Suprapubic skin (tissue), 4 donors: Measurements from ENCODE around the gene CACNB4. TPM values are rescaled to one million over a fixed set of nuclear protein-coding genes. Genes with fewer than 3 reads are reported as not detected.
"Not testable (repeated sequence)": the region's sequence is repeated elsewhere in the genome, so short reads cannot be mapped to it uniquely, and the experiment has no call there.

Experiments used
- DNase-seq, 2 donors: peaks; one replicate each; pipeline ENCODE4 v3.0.0-alpha.2; 2019; ENCODE audit warnings: low spot score in 2 of 2
- H3K27ac ChIP-seq: fragments of 200-600 bp; sonication (generic); one replicate; pipeline ENCODE4 v1.5.1; 2019
- H3K27me3 ChIP-seq: fragments of 200-600 bp; sonication (generic); one replicate; pipeline ENCODE4 v1.5.1; 2019
- H3K36me3 ChIP-seq: fragments of 200-600 bp; sonication (generic); one replicate; pipeline ENCODE4 v1.5.1; 2019
- H3K4me1 ChIP-seq: fragments of 200-600 bp; sonication (generic); one replicate; pipeline ENCODE4 v1.5.1; 2019
- H3K4me3 ChIP-seq: fragments of 200-600 bp; sonication (generic); one replicate; pipeline ENCODE4 v1.5.1; 2019; ENCODE audit warnings: mild to moderate bottlenecking
- H3K9me3 ChIP-seq: fragments of 200-600 bp; sonication (generic); one replicate; pipeline ENCODE4 v1.5.1; 2019
- CTCF ChIP-seq, 2 donors: fragments of 200-600 bp in 1 of 2; fragments of 450-650 bp in 1 of 2; sonication (generic) in 1 of 2; IDR thresholded peaks; one replicate each; pipeline ENCODE4 v1.5.1; 2016 to 2019; ENCODE audit warnings: antibody characterized with exemption in 2 of 2, mild to moderate bottlenecking in 1 of 2, moderate library complexity in 1 of 2
- EP300 ChIP-seq: sonication (generic); formaldehyde crosslinking; IDR thresholded peaks from one replicate; pipeline ENCODE4 v1.6.1; 2017; ENCODE audit warnings: antibody characterized with exemption
- POLR2A ChIP-seq, 2 donors: fragments of 450-650 bp; IDR thresholded peaks; one replicate each; pipeline ENCODE4 v1.6.1; 2017; ENCODE audit warnings: antibody characterized with exemption in 2 of 2, mild to moderate bottlenecking in 2 of 2, moderate library complexity in 2 of 2
- POLR2AphosphoS5 ChIP-seq, 3 donors: sonication (generic); formaldehyde crosslinking; IDR thresholded peaks; one replicate each; pipeline ENCODE4 v1.6.1; 2017; ENCODE audit warnings: antibody characterized with exemption in 3 of 3
- WGBS: methylation state at CpG from one replicate; pipeline ENCODE4 v1.1.5; 2018; 5-methylcytosine and 5-hydroxymethylcytosine counted together
- total RNA-seq, 4 donors: library from RNA; depleted of rRNA; stranded (reverse); fragments of >200 nt; gene quantifications; one replicate each; pipeline ENCODE4 v1.1.0, GENCODE V29; 2016

CACNB4 gene
- total RNA-seq, 4 donors from 2014 or later, result 7.6 to 14.5 (median 10.7) TPM

GRCh38 chr2:152031747-152032306 is 67.0 kb downstream of the CACNB4 start:
- H3K4me3 ChIP-seq, result no peak overlapping the region
- 75% methylated on average over 7 of the region's 7 CpGs for WGBS
- H3K27me3 ChIP-seq, result no peaks in the 10 kb centered on the region
- no peaks in the 10 kb centered on the region for H3K9me3 ChIP-seq
- no peaks in the 10 kb centered on the region for H3K36me3 ChIP-seq
- H3K27ac ChIP-seq, result no peak overlapping the region
- no peak for DNase-seq
- TF ChIP-seq POLR2AphosphoS5 (IDR thresholded peaks at IDR 0.05) (no peak), POLR2A (IDR thresholded peaks at IDR 0.05) (no peak), EP300 (no peak), CTCF (IDR thresholded peaks at IDR 0.05) (no peak)
- H3K4me1 ChIP-seq, result peaks cover 19% of the 10 kb centered on the region

- H3K36me3 ChIP-seq, H3K27me3 ChIP-seq, DNase-seq, H3K4me3 ChIP-seq, H3K27ac ChIP-seq, H3K9me3 ChIP-seq: not testable (repeated sequence)
- 85% methylated on average over 4 of the region's 4 CpGs for WGBS
- H3K4me1 ChIP-seq, result peaks cover 23% of the 10 kb centered on the region
These were observed 68.1 kb downstream of the CACNB4 start for GRCh38 chr2:152030596-152031328.

- no peak for DNase-seq
- Histone ChIP-seq H3K9me3 (no peaks in the 10 kb centered on the region), H3K27ac (no peak overlapping the region), H3K27me3 (no peaks in the 10 kb centered on the region), H3K4me3 (no peak overlapping the region), H3K36me3 (no peaks in the 10 kb centered on the region), H3K4me1 (peaks cover 25% of the 10 kb centered on the region)
- 39% methylated on average over 5 of the region's 5 CpGs for WGBS
- no peak for TF ChIP-seq POLR2AphosphoS5 (IDR thresholded peaks at IDR 0.05)
- TF ChIP-seq POLR2A (IDR thresholded peaks at IDR 0.05), result no peak
- TF ChIP-seq EP300, result no peak
- no peak for TF ChIP-seq CTCF (IDR thresholded peaks at IDR 0.05)
These were observed 70.5 kb downstream of the CACNB4 start for GRCh38 chr2:152028182-152028862.

- Histone ChIP-seq H3K27ac (no peak overlapping the region), H3K36me3 (no peaks in the 10 kb centered on the region), H3K4me3 (peak overlapping the region; percentile 29), H3K27me3 (no peaks in the 10 kb centered on the region), H3K4me1 (peaks cover 25% of the 10 kb centered on the region), H3K9me3 (no peaks in the 10 kb centered on the region)
- peak; percentile 85 to 89 for DNase-seq
- TF ChIP-seq CTCF (IDR thresholded peaks at IDR 0.05) (peak; percentile 79 to 94), POLR2A (IDR thresholded peaks at IDR 0.05) (no peak)
- WGBS, result 19% methylated on average over 15 of the region's 15 CpGs
These were observed 73.1 kb downstream of the CACNB4 start for GRCh38 chr2:152025678-152026287.

GRCh38 chr2:152024477-152024876 is 74.4 kb downstream of the CACNB4 start:
- Histone ChIP-seq H3K9me3 (no peaks in the 10 kb centered on the region), H3K4me3 (no peak overlapping the region), H3K27me3 (no peaks in the 10 kb centered on the region), H3K27ac (no peak overlapping the region), H3K4me1 (peaks cover 25% of the 10 kb centered on the region), H3K36me3 (no peaks in the 10 kb centered on the region)
- TF ChIP-seq POLR2A (IDR thresholded peaks at IDR 0.05) (no peak), CTCF (IDR thresholded peaks at IDR 0.05) (no peak), POLR2AphosphoS5 (IDR thresholded peaks at IDR 0.05) (no peak), EP300 (no peak)
- WGBS, result 92% methylated on average over 2 of the region's 2 CpGs
- no peak for DNase-seq
